Brain microvascular endothelial cell (primary cell): ENCODE results near the gene KCNG2.

Experiments
- DNase-seq: peaks from one replicate; pipeline ENCODE4 v3.0.0-alpha.2; 2020
- H3K27ac ChIP-seq: fragments of 250-450 bp; sonication (Bioruptor Pico); 2 replicates; pipeline ENCODE4 v1.5.1; 2020; ENCODE audit warnings: mild to moderate bottlenecking, moderate library complexity
- H3K27me3 ChIP-seq: fragments of 250-450 bp; sonication (Bioruptor Pico); replicated peaks from 2 replicates; pipeline ENCODE4 v1.5.1; 2020; ENCODE audit warnings: mild to moderate bottlenecking
- H3K36me3 ChIP-seq: fragments of 250-450 bp; sonication (Bioruptor Pico); replicated peaks from 2 replicates; pipeline ENCODE4 v1.5.1; 2020; ENCODE audit warnings: mild to moderate bottlenecking
- H3K4me3 ChIP-seq: 2 replicates; pipeline ENCODE4 v1.5.1; 2011; ENCODE audit warnings: low read depth, mild to moderate bottlenecking, control low read depth, low read length, moderate library complexity
- CTCF ChIP-seq: IDR thresholded peaks from 2 replicates; pipeline ENCODE4 v1.5.1; 2011; ENCODE audit warnings: low read depth, mild to moderate bottlenecking, moderate library complexity, low read length, control low read depth, inconsistent platforms; ENCODE audit errors: missing control alignments
- in situ Hi-C: cut with HindIII; loops from 2 replicates; pipeline ENCODE4 v1.10.0; 2017; ENCODE audit warnings: low sequenced_read_pairs, low pct_ligation_motif_present

Gene KCNG2

GRCh38 chr18:79924814-79925731, 127.3 kb downstream of the KCNG2 start:
- Histone ChIP-seq H3K27ac (no peak overlapping the region), H3K4me3 (no peak overlapping the region), H3K36me3 (peaks cover 8% of the 10 kb centered on the region), H3K27me3 (no peaks in the 10 kb centered on the region)
- no peak for TF ChIP-seq CTCF
- in situ Hi-C loops: no loop called here
- no peak for DNase-seq

GRCh38 chr18:79926306-79926705, 128.6 kb downstream of the KCNG2 start:
- no peak for TF ChIP-seq CTCF
- peaks cover 8% of the 10 kb centered on the region for H3K36me3 ChIP-seq
- in situ Hi-C loops: no loop called here
- no peaks in the 10 kb centered on the region for H3K27me3 ChIP-seq
- H3K27ac ChIP-seq: no peak overlapping the region
- DNase-seq: no peak
- H3K4me3 ChIP-seq: no peak overlapping the region

- Histone ChIP-seq H3K27me3 (no peaks in the 10 kb centered on the region), H3K36me3 (peaks cover 8% of the 10 kb centered on the region), H3K27ac (no peak overlapping the region), H3K4me3 (no peak overlapping the region)
- no peak for DNase-seq
- no peak for TF ChIP-seq CTCF
- in situ Hi-C loops: no loop called here
Observed at GRCh38 chr18:79926715-79927606, 129.2 kb downstream of the KCNG2 start.

GRCh38 chr18:79927607-79928562, 130.1 kb downstream of the KCNG2 start:
- H3K36me3 ChIP-seq: peaks cover 8% of the 10 kb centered on the region
- no peaks in the 10 kb centered on the region for H3K27me3 ChIP-seq
- no peak overlapping the region for H3K27ac ChIP-seq
- no peak for DNase-seq
- TF ChIP-seq CTCF: no peak
- H3K4me3 ChIP-seq: no peak overlapping the region
- in situ Hi-C loops: no loop called here

- no peak for DNase-seq
- Histone ChIP-seq H3K36me3 (peaks cover 8% of the 10 kb centered on the region), H3K27ac (no peak overlapping the region), H3K4me3 (no peak overlapping the region), H3K27me3 (no peaks in the 10 kb centered on the region)
- in situ Hi-C loops: no loop called here
- TF ChIP-seq CTCF: no peak
Observed at GRCh38 chr18:79928563-79928960, 130.8 kb downstream of the KCNG2 start.
